Glutamatergic neuron (in vitro differentiated cells): Measurements from ENCODE around the gene GJB1. TPM values are rescaled to one million over a fixed set of nuclear protein-coding genes. Genes with fewer than 3 reads are reported as not detected.
A peak's percentile ranks its signal among the peaks of the same experiment; 100 is the strongest.

ENCODE experiments used
- DNase-seq: peaks from one replicate; pipeline ENCODE4 v3.0.0; 2022
- H3K27ac Mint-ChIP-seq: one replicate; pipeline ENCODE4 v1.8.0; 2020; ENCODE audit warnings: mild to moderate bottlenecking, mixed read lengths, inconsistent platforms; ENCODE audit not compliant: unreplicated experiment
- H3K27me3 Mint-ChIP-seq: one replicate; pipeline ENCODE4 v1.8.0; 2020; ENCODE audit warnings: mild to moderate bottlenecking, moderate library complexity, mixed read lengths, inconsistent platforms; ENCODE audit not compliant: unreplicated experiment
- H3K36me3 Mint-ChIP-seq: one replicate; pipeline ENCODE4 v1.8.0; 2020; ENCODE audit warnings: mild to moderate bottlenecking, mixed read lengths, inconsistent platforms; ENCODE audit not compliant: unreplicated experiment
- H3K4me1 Mint-ChIP-seq: one replicate; pipeline ENCODE4 v1.8.0; 2020; ENCODE audit warnings: mild to moderate bottlenecking, low read depth, mixed read lengths, inconsistent platforms; ENCODE audit not compliant: unreplicated experiment
- H3K4me3 Mint-ChIP-seq: one replicate; pipeline ENCODE4 v1.8.0; 2020; ENCODE audit warnings: mild to moderate bottlenecking, mixed read lengths, inconsistent platforms; ENCODE audit not compliant: unreplicated experiment
- H3K9me3 Mint-ChIP-seq: one replicate; pipeline ENCODE4 v1.8.0; 2020; ENCODE audit warnings: mild to moderate bottlenecking, moderate library complexity, mixed read lengths, inconsistent platforms; ENCODE audit not compliant: unreplicated experiment
- long read RNA-seq: library from polyadenylated mRNA; unstranded; transcript quantifications from one replicate; pipeline ENCODE4 v2.0.0, GENCODE V29; 2020; ENCODE audit not compliant: unreplicated experiment
- total RNA-seq: library from RNA; stranded (reverse); fragmentation: NEBNext Ultra II Directional; extraction: Animal tissue kit (Norgen Biotek cat#: 25700); gene quantifications from one replicate; pipeline ENCODE4 v1.2.1, GENCODE V29; 2021; ENCODE audit not compliant: unreplicated experiment
- TF ChIP-seq, protein P1 (sequence below): fragments of 200-600 bp; sonication (generic); IDR thresholded peaks from one replicate; pipeline ENCODE4 v1.5.0; 2021; ENCODE audit not compliant: partially characterized antibody, unreplicated experiment

The GJB1 gene
- not detected for total RNA-seq
- long read RNA-seq = 0 reads

GRCh38 chrX:71222929-71223328 lies at the start of gene GJB1:
Gene GJB1 (plus strand): TSS chrX:71223224. CDS start chrX:71223708, 484 bp downstream.
- no peak for DNase-seq
- Mint-ChIP-seq H3K27ac (no peak within 1 kb of the TSS), H3K4me3 (no peak within 1 kb of the TSS), H3K4me1 (peaks cover 2% of the 10 kb centered on the region), H3K36me3 (no peaks in the 10 kb centered on the region), H3K9me3 (no peaks in the 10 kb centered on the region), H3K27me3 (peaks cover 2% of the 10 kb centered on the region)
- TF ChIP-seq, protein P1, sequence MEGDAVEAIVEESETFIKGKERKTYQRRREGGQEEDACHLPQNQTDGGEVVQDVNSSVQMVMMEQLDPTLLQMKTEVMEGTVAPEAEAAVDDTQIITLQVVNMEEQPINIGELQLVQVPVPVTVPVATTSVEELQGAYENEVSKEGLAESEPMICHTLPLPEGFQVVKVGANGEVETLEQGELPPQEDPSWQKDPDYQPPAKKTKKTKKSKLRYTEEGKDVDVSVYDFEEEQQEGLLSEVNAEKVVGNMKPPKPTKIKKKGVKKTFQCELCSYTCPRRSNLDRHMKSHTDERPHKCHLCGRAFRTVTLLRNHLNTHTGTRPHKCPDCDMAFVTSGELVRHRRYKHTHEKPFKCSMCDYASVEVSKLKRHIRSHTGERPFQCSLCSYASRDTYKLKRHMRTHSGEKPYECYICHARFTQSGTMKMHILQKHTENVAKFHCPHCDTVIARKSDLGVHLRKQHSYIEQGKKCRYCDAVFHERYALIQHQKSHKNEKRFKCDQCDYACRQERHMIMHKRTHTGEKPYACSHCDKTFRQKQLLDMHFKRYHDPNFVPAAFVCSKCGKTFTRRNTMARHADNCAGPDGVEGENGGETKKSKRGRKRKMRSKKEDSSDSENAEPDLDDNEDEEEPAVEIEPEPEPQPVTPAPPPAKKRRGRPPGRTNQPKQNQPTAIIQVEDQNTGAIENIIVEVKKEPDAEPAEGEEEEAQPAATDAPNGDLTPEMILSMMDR = no peak

GRCh38 chrX:71173440-71173839 lies 49.6 kb upstream of the GJB1 start:
- peaks cover 5% of the 10 kb centered on the region for H3K4me1 Mint-ChIP-seq
- DNase-seq = no peak
- TF ChIP-seq, protein P1 = no peak
- H3K27ac Mint-ChIP-seq = no peak overlapping the region
- H3K27me3 Mint-ChIP-seq = no peaks in the 10 kb centered on the region
- no peak overlapping the region for H3K4me3 Mint-ChIP-seq
- H3K9me3 Mint-ChIP-seq = peaks cover 3% of the 10 kb centered on the region
- no peaks in the 10 kb centered on the region for H3K36me3 Mint-ChIP-seq

DNA sequence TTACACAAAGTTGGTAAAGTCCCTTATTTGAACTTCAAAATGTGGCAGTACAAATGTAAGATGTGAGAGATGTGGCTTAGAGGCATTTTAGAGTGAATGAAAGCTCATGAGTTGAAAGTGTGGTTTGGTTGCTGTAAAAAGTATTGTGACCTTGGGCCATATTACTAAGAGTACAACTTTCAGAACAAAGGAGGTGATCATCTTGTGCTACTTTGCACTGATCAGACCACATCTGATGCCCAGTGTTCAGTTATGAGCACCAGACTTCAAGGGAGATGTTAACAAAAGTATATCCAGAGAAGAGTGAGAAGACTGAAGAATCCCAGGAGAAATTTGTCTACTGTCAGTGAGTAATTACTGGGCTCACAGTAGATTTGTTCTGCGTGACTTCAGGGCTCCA lies 48.2 kb upstream of the GJB1 start:
- H3K9me3 Mint-ChIP-seq = peaks cover 3% of the 10 kb centered on the region

DNA sequence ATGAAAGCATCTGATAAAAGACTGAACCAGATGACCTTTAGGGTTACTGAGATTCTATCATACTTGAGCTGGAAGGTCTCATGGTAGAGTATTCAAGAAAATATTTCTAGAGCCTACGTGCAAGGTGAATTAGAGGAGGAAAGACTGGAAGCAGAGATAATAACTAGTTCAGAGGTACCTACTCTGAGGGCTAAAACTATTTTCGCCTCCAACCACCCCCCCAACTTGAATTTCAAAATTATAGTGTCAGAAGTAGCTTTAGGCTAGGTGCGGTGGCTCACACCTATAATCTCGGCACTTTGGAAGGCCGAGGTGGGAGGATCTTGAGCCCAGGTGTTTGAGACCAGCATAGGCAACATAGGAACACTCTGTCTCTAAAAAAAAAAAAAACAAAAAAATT lies 47.5 kb upstream of the GJB1 start:
- H3K4me1 Mint-ChIP-seq = peaks cover 5% of the 10 kb centered on the region
- H3K27me3 Mint-ChIP-seq = no peaks in the 10 kb centered on the region
- no peak overlapping the region for H3K27ac Mint-ChIP-seq
- H3K4me3 Mint-ChIP-seq = no peak overlapping the region
- DNase-seq = no peak
- TF ChIP-seq, protein P1 = no peak
- H3K9me3 Mint-ChIP-seq = peaks cover 3% of the 10 kb centered on the region
- no peaks in the 10 kb centered on the region for H3K36me3 Mint-ChIP-seq

More for the DNA sequence above, 48.2 kb upstream of the GJB1 start:
- Mint-ChIP-seq H3K4me3 (no peak overlapping the region), H3K27ac (no peak overlapping the region), H3K27me3 (no peaks in the 10 kb centered on the region), H3K4me1 (peaks cover 5% of the 10 kb centered on the region), H3K36me3 (no peaks in the 10 kb centered on the region)
- DNase-seq = no peak
- TF ChIP-seq, protein P1 = no peak

DNA sequence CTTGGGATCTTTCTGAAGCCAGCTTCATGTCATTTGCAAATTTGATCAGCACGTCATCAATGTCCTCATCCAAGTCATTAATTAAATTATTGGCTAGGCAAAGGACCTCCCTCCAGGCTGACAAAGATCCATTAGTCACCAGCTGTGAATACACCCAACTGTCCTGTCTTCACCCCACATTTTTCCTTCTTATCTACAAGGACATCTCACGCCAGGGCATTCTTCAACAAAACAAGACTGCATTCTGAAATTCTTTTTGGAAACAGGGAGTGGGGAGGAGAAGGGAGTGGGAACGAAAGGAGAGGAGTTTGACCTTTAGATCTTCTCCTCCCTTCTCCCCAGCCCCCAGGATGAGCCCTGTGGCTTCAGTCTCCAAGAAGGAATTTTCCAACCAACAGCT lies 45.7 kb upstream of the GJB1 start:
- H3K4me1 Mint-ChIP-seq = no peaks in the 10 kb centered on the region
- no peaks in the 10 kb centered on the region for H3K27me3 Mint-ChIP-seq
- TF ChIP-seq, protein P1 = no peak
- DNase-seq = no peak
- peak overlapping the region; percentile 31 for H3K4me3 Mint-ChIP-seq
- peaks cover 3% of the 10 kb centered on the region for H3K9me3 Mint-ChIP-seq
- H3K36me3 Mint-ChIP-seq = no peaks in the 10 kb centered on the region
- H3K27ac Mint-ChIP-seq = no peak overlapping the region
